ENCODE data around the gene TOPBP1.

DNA sequence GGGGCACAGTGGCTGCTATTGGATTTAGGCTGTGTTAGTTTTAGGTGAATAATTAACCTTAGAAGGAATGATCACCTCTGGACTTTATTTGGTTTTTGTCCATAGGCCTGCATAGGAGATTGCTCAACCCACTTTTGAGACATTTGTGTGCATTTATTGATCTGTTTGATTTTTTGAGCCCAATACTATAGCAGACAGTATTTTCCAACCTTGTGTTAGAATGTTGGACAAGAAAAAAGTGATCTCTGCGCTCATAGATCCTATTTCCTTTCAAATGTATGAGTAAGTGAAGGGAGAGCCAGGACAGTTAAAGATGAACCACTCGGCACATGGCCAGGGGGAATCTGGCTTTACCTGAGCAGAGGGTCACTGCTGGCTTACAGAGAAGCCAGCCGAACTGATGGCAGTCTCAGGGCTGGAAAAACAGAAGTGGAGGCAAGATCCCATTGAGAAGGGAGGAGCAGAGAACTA is 8.8 kb upstream of the TOPBP1 start:
- TF ChIP-seq GATA2 (IDR thresholded peaks at IDR 0.05; ENCODE audit: low read depth, low read length) = no peak
- TF ChIP-seq GATA3 (IDR thresholded peaks at IDR 0.05; ENCODE audit: low read depth, low read length) = no peak

Data from SH-SY5Y (cell line).